GM10847 (cell line): ENCODE data around the gene TIMM22.

ENCODE experiments used
- POLR2A ChIP-seq: IDR thresholded peaks from 2 replicates; pipeline ENCODE4 v1.6.1; 2011; ENCODE audit not compliant: insufficient read length; ENCODE audit errors: extremely low read depth

The TIMM22 gene

GRCh38 chr17:1024076-1024475 is 27.1 kb downstream of the TIMM22 start:
- no peak for TF ChIP-seq POLR2A

DNA sequence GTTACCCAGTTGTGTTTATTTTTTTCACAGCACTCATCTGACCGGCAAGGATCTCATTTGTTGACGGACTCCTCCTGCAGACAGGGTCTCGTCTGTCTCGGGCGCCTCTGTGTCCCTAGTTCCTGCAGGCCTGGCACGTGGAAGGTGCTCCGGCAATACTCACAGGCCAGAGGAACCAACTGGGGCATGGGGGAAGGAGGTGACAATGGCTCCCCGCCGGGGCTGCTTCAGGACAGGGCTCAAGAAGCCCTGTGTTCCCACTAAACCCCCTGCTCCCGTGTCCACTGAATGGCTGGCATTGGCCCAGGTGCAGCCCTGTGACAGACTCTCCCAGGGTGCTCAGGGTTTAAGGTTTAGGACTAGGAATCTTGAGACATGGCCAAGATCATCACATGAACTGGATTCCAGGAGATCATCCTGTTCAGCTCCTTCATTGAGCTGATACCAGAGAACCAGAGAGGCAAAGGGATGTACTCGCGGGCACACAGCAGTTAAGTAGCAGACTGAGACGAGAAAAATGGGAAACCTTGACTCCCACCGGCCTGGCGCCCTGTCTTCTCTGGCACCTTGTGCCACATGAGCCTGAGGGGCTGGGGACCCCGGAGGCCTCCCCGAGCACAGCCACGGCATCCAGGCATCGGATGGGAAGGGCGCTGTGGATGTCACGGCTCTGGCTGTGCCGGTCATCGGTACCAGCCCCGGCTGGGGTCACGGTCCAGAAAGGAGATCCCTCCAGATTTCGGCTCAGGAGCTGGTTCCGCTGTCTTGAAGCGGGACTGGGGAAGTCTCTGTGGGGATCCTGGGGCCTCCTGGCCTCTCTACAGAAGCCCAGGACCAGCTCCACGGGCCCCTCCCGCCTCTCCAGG is 29.0 kb downstream of the TIMM22 start:
- TF ChIP-seq POLR2A, result no peak

GRCh38 chr17:1026599-1026975 is 29.7 kb downstream of the TIMM22 start:
- no peak for TF ChIP-seq POLR2A

- no peak for TF ChIP-seq POLR2A
These were observed 30.1 kb downstream of the TIMM22 start for GRCh38 chr17:1027044-1027443.

GRCh38 chr17:1029196-1029921 is 32.4 kb downstream of the TIMM22 start:
- TF ChIP-seq POLR2A, result no peak

GRCh38 chr17:1029922-1030644 is 33.2 kb downstream of the TIMM22 start:
- no peak for TF ChIP-seq POLR2A

DNA sequence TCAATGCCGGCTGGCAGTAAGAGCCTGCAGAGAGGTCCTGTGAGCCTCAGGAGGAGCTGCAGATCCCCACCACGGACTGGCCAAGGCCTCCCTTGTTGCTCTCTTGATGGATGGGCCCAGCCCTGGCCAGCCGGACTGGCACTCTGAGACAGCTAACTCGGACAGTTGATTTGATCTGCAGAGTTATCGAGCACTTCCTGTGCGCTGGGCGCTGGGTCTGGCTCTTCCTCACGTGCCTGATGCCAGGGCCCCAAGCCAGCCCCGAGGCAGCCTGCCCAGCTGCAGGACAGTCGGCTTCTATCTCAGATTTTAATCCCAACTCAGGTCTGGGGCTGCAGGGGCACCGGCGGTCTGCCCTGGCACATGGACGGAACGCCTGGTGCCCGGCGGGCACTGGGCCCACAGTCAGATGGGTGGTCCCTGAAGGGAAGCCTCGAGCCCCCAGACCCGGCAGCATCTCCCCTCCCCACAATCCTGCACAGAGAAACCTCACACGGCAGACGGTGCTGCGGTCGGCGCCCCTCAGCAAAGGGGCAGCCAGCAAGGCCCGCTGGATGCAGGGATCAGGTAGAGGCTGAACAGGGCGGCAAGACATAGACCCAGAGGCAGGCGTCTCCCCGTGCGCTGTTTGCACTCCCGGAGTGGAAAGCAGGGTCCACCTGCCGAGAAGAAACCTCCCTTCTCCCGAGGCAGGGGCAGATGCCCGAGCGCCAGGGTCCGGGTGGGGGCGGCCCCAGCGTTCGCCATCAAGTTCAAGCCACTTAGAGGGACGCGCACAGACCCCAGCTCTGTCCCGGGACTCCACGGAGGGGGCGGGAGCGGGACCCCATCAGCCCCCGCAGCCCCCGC is 34.0 kb downstream of the TIMM22 start:
- TF ChIP-seq POLR2A, result no peak

DNA sequence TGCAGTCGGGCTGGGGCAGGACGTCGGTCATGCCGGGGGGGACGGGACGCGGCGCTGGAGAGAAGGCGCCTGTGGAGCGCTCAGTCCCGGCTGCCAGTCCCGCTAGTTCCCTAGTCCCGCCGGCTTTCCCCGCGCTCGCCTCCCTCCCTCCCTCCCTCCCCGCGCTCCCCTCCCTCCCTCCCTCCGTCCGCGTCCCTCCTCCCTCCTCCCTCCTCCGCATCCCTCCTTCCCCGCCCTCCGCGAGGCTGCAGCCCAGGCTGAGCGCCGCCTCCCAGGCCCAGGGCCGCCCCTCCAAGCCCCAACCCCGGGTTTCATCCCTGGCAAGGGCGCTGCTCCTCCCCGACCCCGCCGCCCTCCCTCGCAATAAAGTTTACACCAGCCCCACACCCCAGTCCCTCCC is 34.8 kb downstream of the TIMM22 start:
- TF ChIP-seq POLR2A, result no peak

DNA sequence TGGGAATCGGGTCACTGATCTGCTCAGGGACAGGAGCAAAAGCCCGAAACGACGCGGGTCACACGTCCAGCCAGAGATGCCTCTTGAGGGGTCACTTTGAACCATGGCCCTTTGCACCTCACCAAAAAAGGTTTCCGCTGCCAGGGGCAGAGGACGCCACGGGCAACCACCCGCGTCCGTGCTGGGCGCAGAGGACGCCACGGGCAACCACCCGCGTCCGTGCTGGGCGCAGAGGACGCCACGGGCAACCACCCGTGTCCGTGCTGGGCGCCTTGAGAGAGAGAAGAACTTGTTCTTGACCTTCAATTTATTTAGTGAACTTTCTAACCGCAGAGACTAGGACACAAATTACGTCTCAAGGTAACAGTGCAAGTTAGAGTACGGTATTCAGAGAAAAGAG is 35.5 kb downstream of the TIMM22 start:
- TF ChIP-seq POLR2A, result no peak

GRCh38 chr17:1033503-1033902 is 36.6 kb downstream of the TIMM22 start:
- no peak for TF ChIP-seq POLR2A

GRCh38 chr17:1034652-1035210 is 37.8 kb downstream of the TIMM22 start:
- no peak for TF ChIP-seq POLR2A

DNA sequence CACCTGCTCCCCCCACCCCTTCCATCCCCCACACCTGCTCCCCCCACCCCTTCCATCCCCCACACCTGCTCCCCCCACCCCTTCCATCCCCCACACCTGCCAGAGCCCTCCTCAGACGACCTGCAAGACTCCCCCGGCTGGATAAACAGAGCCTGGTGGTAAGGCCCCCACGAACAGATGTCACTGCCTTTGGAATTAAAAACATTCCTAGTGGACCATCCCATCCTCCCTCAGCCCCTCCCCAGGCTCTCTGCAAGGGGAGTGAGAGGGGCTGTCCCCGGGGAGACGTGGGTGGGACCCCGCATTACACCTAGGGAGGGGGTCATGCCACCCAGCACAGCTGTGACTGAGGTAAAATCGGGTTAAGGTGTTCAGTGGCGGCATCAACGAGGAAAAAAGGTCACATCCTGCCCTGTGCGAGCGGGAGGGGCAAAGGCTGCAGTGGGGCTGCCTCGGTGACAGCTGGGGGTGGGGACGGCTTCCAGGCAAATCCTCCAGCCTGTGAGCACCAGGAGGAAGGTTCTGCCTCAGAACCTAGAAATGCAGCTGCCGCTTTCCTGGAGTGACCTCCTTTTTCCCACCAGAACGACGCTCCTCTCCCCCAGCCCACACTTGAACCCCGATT is 38.7 kb downstream of the TIMM22 start:
- no peak for TF ChIP-seq POLR2A

DNA sequence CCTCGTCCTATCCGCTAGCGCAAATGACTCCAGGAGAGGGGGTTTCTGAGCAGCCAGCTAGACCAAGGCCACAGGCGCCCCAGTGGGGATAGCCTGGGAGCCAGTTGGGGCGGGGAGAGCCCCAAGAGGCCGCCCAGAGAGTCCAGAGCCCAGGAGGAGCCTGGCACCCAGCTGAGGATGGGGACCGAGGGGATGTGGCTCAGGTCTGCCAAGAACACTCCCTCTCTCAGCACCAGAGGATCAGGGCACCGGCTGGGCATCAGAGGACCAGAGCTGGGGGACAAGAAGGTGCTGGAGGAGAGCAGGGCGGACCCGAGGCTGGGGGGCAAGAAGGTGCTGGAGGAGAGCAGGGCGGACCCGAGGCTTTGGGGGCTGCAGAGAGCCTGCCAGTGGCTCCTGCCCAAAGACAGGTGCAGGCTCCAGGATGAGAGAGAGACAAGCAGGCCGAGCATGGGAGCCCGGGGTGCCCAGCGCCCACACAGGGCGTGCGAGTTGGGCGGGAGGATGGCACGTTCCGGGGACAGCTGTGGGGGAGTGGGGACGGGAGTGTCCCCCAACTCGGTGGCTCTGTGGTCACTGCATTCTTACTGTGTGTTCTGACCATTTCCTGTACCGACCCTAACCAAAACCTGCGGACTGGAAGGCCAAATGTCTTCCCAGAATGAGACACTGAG is 39.4 kb downstream of the TIMM22 start:
- no peak for TF ChIP-seq POLR2A

- TF ChIP-seq POLR2A, result no peak
These were observed 39.9 kb downstream of the TIMM22 start for GRCh38 chr17:1036845-1037237.

GRCh38 chr17:1037238-1037879 is 40.4 kb downstream of the TIMM22 start:
- TF ChIP-seq POLR2A, result no peak
